HEK293T (cell line): ENCODE measurements around the gene LRRC4C.

ENCODE experiments used
- ARNT ChIP-seq: fragments of 450-650 bp; IDR thresholded peaks from 2 replicates; pipeline ENCODE4 v1.6.1; 2017; ENCODE audit warnings: mild to moderate bottlenecking
- BHLHE40 ChIP-seq: fragments of 450-650 bp; IDR thresholded peaks from 2 replicates; pipeline ENCODE4 v1.6.1; 2016; ENCODE audit warnings: mild to moderate bottlenecking, moderate library complexity, borderline replicate concordance
- CTBP1 ChIP-seq: fragments of 450-650 bp; IDR thresholded peaks from 2 replicates; pipeline ENCODE4 v1.6.1; 2016; ENCODE audit warnings: borderline replicate concordance
- ELF4 ChIP-seq: fragments of 450-650 bp; IDR thresholded peaks from 2 replicates; pipeline ENCODE4 v1.6.1; 2017; ENCODE audit warnings: antibody characterized with exemption
- FOXA1 ChIP-seq: fragments of 450-650 bp; IDR thresholded peaks from 2 replicates; pipeline ENCODE4 v1.6.1; 2016; ENCODE audit warnings: mild to moderate bottlenecking
- FOXK2 ChIP-seq: fragments of 450-650 bp; IDR thresholded peaks from 2 replicates; pipeline ENCODE4 v1.6.1; 2016; ENCODE audit warnings: mild to moderate bottlenecking
- HDGF ChIP-seq: fragments of 450-650 bp; IDR thresholded peaks from 2 replicates; pipeline ENCODE4 v1.6.1; 2017; ENCODE audit warnings: antibody characterized with exemption, borderline replicate concordance
- L3MBTL2 ChIP-seq: fragments of 450-650 bp; conservative IDR thresholded peaks from 2 replicates; pipeline ENCODE4 v1.6.1; 2016; ENCODE audit warnings: mild to moderate bottlenecking
- LEF1 ChIP-seq: fragments of 450-650 bp; IDR thresholded peaks from 2 replicates; pipeline ENCODE4 v1.6.1; 2017; ENCODE audit warnings: mild to moderate bottlenecking, borderline replicate concordance
- NFRKB ChIP-seq: fragments of 450-650 bp; IDR thresholded peaks from 2 replicates; pipeline ENCODE4 v1.6.1; 2016; ENCODE audit warnings: mild to moderate bottlenecking, moderate library complexity
- PKNOX1 ChIP-seq: fragments of 450-650 bp; IDR thresholded peaks from 2 replicates; pipeline ENCODE4 v1.6.1; 2016
- SUZ12 ChIP-seq: fragments of 450-650 bp; IDR thresholded peaks from 2 replicates; pipeline ENCODE4 v1.6.1; 2016; ENCODE audit warnings: mild to moderate bottlenecking
- TARDBP ChIP-seq: fragments of 450-650 bp; IDR thresholded peaks from 2 replicates; pipeline ENCODE4 v1.6.1; 2016
- ZNF384 ChIP-seq: fragments of 450-650 bp; IDR thresholded peaks from 2 replicates; pipeline ENCODE4 v1.6.1; 2016

- TF ChIP-seq FOXA1 (no peak), ZNF384 (no peak), ELF4 (no peak), TARDBP (no peak), NFRKB (no peak), L3MBTL2 (no peak), CTBP1 (no peak), BHLHE40 (no peak), PKNOX1 (no peak), FOXK2 (no peak), SUZ12 (no peak), HDGF (no peak), LEF1 (no peak), ARNT (no peak)
Measured at GRCh38 chr11:40252236-40252635, 1207.2 kb downstream of the LRRC4C start.
